GM12878 (cell line): Measurements from ENCODE around the gene NSMCE1. TPM values are rescaled to one million over a fixed set of nuclear protein-coding genes. Genes with fewer than 3 reads are reported as not detected.

ENCODE experiments used
- ATAC-seq: fragments of 200-7000 bp; cut with Tn5 transposase; 3 replicates; pipeline ENCODE4 v1.9.1; 2020; ENCODE audit warnings: mild to moderate bottlenecking, moderate library complexity
- BruUV-seq: library from RNA; stranded (reverse); fragments of 400-500 nt; replicated peaks from 2 replicates; lab custom pipeline; 2021; lab: Mats Ljungman, UMichigan
- CTCF ChIA-PET: fragments of 300-600 bp; sonication (Branson Sonifier 250); formaldehyde crosslinking; extraction: SDS; loops from one replicate; lab custom pipeline; 2021; ENCODE audit warnings: inconsistent platforms; lab: Yijun Ruan, JAX
- POLR2A ChIA-PET: fragments of 350-600 bp; formaldehyde crosslinking; extraction: SDS; loops from one replicate; lab custom pipeline; 2021; ENCODE audit warnings: inconsistent platforms; lab: Charles Lee
- RAD21 ChIA-PET: fragments of 300-600 bp; sonication (Branson Sonifier 250); formaldehyde crosslinking; loops from one replicate; lab custom pipeline; 2023; ENCODE audit warnings: antibody characterized with exemption; ENCODE audit not compliant: unreplicated experiment; lab: Charles Lee
- SMC1A ChIA-PET: fragments of 300-600 bp; sonication (Branson Sonifier 250); formaldehyde crosslinking; loops from one replicate; lab custom pipeline; 2023; ENCODE audit not compliant: unreplicated experiment, uncharacterized antibody; lab: Charles Lee
- DNase-seq: peaks from one replicate; pipeline ENCODE4 v3.0.0-alpha.2; 2011; ENCODE audit warnings: low read depth, low spot score
- FAIRE-seq: peaks from 3 replicates; lab custom pipeline; 2011; peaks lifted over from hg19 to GRCh38; lab: Jason Lieb, UNC
- H2AFZ ChIP-seq: 2 replicates; pipeline ENCODE4 v1.6.0; 2011; ENCODE audit warnings: low read depth, low read length, control low read depth; ENCODE audit not compliant: control insufficient read depth
- H3K27ac ChIP-seq: 2 replicates; pipeline ENCODE4 v1.5.1; 2011; ENCODE audit warnings: control low read depth; ENCODE audit not compliant: control insufficient read depth, insufficient read depth
- H3K27me3 ChIP-seq, 2 experiments: replicated peaks in 1 of 2; 2 replicates each; pipeline versions ENCODE4 v1.6.0 to v1.6.1; 2011; ENCODE audit warnings: low read length in 1 of 2; ENCODE audit not compliant: control insufficient read depth in 2 of 2, insufficient read depth in 2 of 2
- H3K36me3 ChIP-seq, 2 experiments: 2 replicates each; pipeline ENCODE4 v1.5.1; 2011; ENCODE audit warnings: low read length in 1 of 2; ENCODE audit not compliant: control insufficient read depth in 2 of 2, insufficient read depth in 2 of 2
- H3K4me1 ChIP-seq: 2 replicates; pipeline ENCODE4 v1.6.1; 2011; ENCODE audit warnings: mild to moderate bottlenecking, low read length, moderate library complexity, mixed read lengths; ENCODE audit not compliant: control insufficient read depth, insufficient read depth
- H3K4me2 ChIP-seq: 2 replicates; pipeline ENCODE4 v1.6.0; 2011; ENCODE audit warnings: control low read depth; ENCODE audit not compliant: control insufficient read depth, insufficient read depth
- H3K4me3 ChIP-seq: fragments of 200-600 bp; sonication (generic); 2 replicates; pipeline ENCODE4 v1.5.1; 2016
- H3K79me2 ChIP-seq: 2 replicates; pipeline ENCODE4 v1.6.0; 2011; ENCODE audit warnings: low read length; ENCODE audit not compliant: control insufficient read depth, insufficient read depth
- H3K9ac ChIP-seq: 2 replicates; pipeline ENCODE4 v1.8.0; 2011; ENCODE audit warnings: low read length, control low read depth, mixed read lengths; ENCODE audit not compliant: control insufficient read depth, insufficient read depth
- H3K9me3 ChIP-seq: replicated peaks from 3 replicates; pipeline ENCODE4 v1.5.1; 2011; ENCODE audit warnings: mild to moderate bottlenecking, low read length; ENCODE audit not compliant: control insufficient read depth, insufficient read depth
- H4K20me1 ChIP-seq: 2 replicates; pipeline ENCODE4 v1.6.0; 2011; ENCODE audit not compliant: control insufficient read depth, insufficient read depth
- BMI1 ChIP-seq: fragments of 450-650 bp; IDR thresholded peaks from 2 replicates; pipeline ENCODE4 v1.6.1; 2016; ENCODE audit warnings: mild to moderate bottlenecking, moderate library complexity, borderline replicate concordance
- CHD4 ChIP-seq: fragments of 200-600 bp; sonication (generic); IDR thresholded peaks from 2 replicates; pipeline ENCODE4 v1.6.1; 2016; ENCODE audit warnings: mild to moderate bottlenecking
- EED ChIP-seq: sonication (generic); IDR thresholded peaks from 2 replicates; pipeline ENCODE4 v1.6.1; 2016; ENCODE audit warnings: antibody characterized with exemption, low read depth
- HDGF ChIP-seq: fragments of 450-650 bp; IDR thresholded peaks from 2 replicates; pipeline ENCODE4 v1.6.1; 2016; ENCODE audit warnings: antibody characterized with exemption
- POLR2AphosphoS2 ChIP-seq: IDR thresholded peaks from 2 replicates; pipeline ENCODE4 v1.6.1; 2011; ENCODE audit warnings: low read depth, mild to moderate bottlenecking, low read length, improper control_type of control experiment, moderate library complexity
- RBBP5 ChIP-seq: fragments of 200-600 bp; sonication (generic); conservative IDR thresholded peaks from 2 replicates; pipeline ENCODE4 v1.6.1; 2016
- TCF3 ChIP-seq: IDR thresholded peaks from 2 replicates; pipeline ENCODE4 v1.6.1; 2012; ENCODE audit warnings: low read depth, mild to moderate bottlenecking, low read length, borderline replicate concordance; ENCODE audit not compliant: insufficient read depth
- TCF7 ChIP-seq: IDR thresholded peaks from 2 replicates; pipeline ENCODE4 v1.6.1; 2014; ENCODE audit warnings: antibody characterized with exemption, borderline replicate concordance
- ZBED1 ChIP-seq: IDR thresholded peaks from 2 replicates; pipeline ENCODE4 v1.6.1; 2016; ENCODE audit warnings: borderline replicate concordance
- ZNF217 ChIP-seq: fragments of 450-650 bp; IDR thresholded peaks from 2 replicates; pipeline ENCODE4 v1.6.1; 2017; ENCODE audit warnings: antibody characterized with exemption, mild to moderate bottlenecking
- ZZZ3 ChIP-seq: IDR thresholded peaks from 2 replicates; pipeline ENCODE4 v1.6.1; 2011; ENCODE audit warnings: low read depth; ENCODE audit not compliant: control insufficient read depth, insufficient read length
- WGBS: methylation state at CpG from one replicate; pipeline ENCODE4 v1.1.6; 2016; ENCODE audit warnings: low lambda C conversion rate; ENCODE audit not compliant: insufficient replicate concordance, insufficient coverage; ENCODE audit errors: missing lambda C conversion rate; 5-methylcytosine and 5-hydroxymethylcytosine counted together
- in situ Hi-C: fragments of 300-500 bp; cut with MboI; formaldehyde crosslinking; loops from 9 replicates; pipeline ENCODE4 v1.14.3; 2018; ENCODE audit warnings: mixed read lengths
- intact Hi-C: fragments of 100-400 bp; cut with micrococcal nuclease; formaldehyde crosslinking; loops from one replicate; pipeline ENCODE4 v1.14.2; 2022; ENCODE audit not compliant: unreplicated experiment
- polyA plus RNA-seq, 11 experiments: library from polyadenylated mRNA; depleted of rRNA in 4 of 11; unstranded in 6 of 11; stranded (reverse) in 5 of 11; fragments of >200 nt; fragmentation: Nextera tagmentation in 4 of 11; fragmentation: Illumina TruSeq in 1 of 11; extraction: Ambion mirVana in 4 of 11; extraction: Trizol in 1 of 11; gene quantifications; 1 replicate in 1 of 11; 2 replicates in 10 of 11; pipeline versions ENCODE4 v1.2.1 to v1.2.3, GENCODE V29; 2011 to 2016; ENCODE audit warnings: inconsistent platforms in 2 of 11, missing spikeins in 2 of 11, low read depth in 1 of 11
- total RNA-seq, 4 experiments: library from RNA; depleted of rRNA in 3 of 4; stranded (reverse); fragments of >200 nt in 3 of 4; fragmentation: Illumina TruSeq in 1 of 4; extraction: Trizol in 1 of 4; gene quantifications; 2 replicates each; pipeline versions ENCODE4 v1.2.1 to v1.2.3, GENCODE V29; 2013 to 2021
- TF ChIP-seq, protein P1 (sequence below): IDR thresholded peaks from 2 replicates; pipeline ENCODE4 v1.6.1; 2012; ENCODE audit warnings: low read depth, low read length, improper control_type of control experiment
- TF ChIP-seq, protein P2 (sequence below): IDR thresholded peaks from 2 replicates; pipeline ENCODE4 v1.6.1; 2012; ENCODE audit warnings: low read depth, low read length, improper control_type of control experiment

NSMCE1 gene
- total and polyA plus RNA-seq, 10 of the 15 experiments (the other 5 are each of a cell fraction or from before 2014, with no cell fraction given): 54.0 to 214 (median 71.4) TPM

DNA sequence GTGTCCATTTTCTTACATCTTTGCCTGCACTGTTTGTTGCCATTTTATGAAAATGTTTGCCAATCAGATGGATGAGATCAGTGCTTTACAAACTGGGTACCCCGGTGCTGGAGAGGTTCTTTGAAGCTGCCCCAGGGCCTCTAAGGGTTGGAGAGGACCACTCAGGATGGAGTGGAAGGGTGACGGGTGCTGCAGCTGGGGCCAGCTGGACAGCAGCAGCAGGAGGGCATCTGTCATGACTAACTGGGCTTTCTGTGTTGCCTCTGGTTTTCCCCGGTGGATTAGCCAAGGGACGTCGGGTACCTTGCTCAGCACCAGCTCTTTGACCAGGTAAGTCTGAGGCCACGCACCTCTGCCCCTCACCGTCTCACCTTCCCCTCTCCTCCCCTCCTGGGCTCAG is 52.9 kb downstream of the NSMCE1 start:
- no peak overlapping the region for H2AFZ ChIP-seq
- H3K4me2 ChIP-seq: no peak overlapping the region
- H4K20me1 ChIP-seq: no peaks in the 10 kb centered on the region
- RAD21 ChIA-PET: no interaction called here
- no peaks in the 10 kb centered on the region for H3K79me2 ChIP-seq
- in situ Hi-C loops: no loop called here
- no peaks in the 10 kb centered on the region; a peak in 3 of 4 replicates for H3K36me3 ChIP-seq
- BruUV-seq: no TSS peak
- H3K27me3 ChIP-seq: no peaks in the 10 kb centered on the region
- ATAC-seq (no peak), DNase-seq (no peak), FAIRE-seq (no peak)
- H3K4me3 ChIP-seq: no peak overlapping the region
- CTCF ChIA-PET: interaction anchor here (1.6 kb wide), 1 partner anchor 37 kb away, joined by 3 read pairs; no protein-coding TSS in a partner anchor
- intact Hi-C loops: no loop called here
- SMC1A ChIA-PET: no interaction called here
- POLR2A ChIA-PET: no interaction called here
- no peaks in the 10 kb centered on the region for H3K9me3 ChIP-seq
- no peak for TF ChIP-seq RBBP5
- TF ChIP-seq TCF3: no peak
- TF ChIP-seq CHD4: no peak
- TF ChIP-seq, protein P1, sequence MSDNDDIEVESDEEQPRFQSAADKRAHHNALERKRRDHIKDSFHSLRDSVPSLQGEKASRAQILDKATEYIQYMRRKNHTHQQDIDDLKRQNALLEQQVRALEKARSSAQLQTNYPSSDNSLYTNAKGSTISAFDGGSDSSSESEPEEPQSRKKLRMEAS: no peak
- TF ChIP-seq HDGF: no peak
- no peak overlapping the region for H3K27ac ChIP-seq
- H3K4me1 ChIP-seq: no peaks in the 10 kb centered on the region
- WGBS: over 99% methylated on average over 7 of the region's 7 CpGs
- no peak overlapping the region for H3K9ac ChIP-seq

DNA sequence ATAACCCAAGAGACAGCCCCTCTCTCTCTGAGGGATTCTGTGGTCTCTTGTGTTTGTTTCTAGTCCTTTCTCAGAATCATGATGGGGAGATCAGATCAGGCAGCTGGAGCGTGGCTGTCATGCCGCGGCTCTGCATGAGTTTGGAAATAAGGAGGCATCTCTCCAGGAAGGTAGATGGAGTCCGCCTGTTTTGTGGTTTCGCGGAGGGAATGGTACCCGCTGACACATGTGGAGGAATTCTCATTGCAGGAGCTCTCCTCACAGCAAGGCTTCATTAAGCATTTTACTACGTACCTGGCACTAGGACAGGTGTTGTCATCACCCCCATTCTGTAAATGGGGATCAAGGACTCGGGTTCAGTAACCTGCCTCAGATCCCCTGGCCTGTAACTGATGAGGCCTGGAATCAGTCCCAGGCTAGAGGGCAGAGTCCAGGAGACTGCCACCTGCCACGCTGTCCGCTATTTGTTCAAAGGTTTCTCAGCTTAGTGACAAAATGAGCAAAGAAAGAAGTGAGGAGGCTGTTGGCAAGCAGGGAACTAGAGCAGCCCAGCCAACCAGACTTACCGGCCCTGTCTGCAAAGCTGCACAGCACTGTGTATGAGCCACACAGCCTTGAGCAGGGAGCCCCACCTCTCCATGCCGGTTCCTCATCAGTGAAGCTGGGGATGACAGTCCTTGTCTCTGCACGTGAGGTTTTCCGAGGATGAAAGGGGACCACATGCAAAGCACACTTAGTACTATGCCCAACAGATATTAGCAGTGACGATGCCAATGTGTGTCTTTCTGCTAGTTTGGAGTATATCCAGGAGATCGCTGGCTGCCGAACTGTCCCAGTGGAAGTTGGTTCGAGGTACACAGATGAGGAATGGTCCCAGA is 54.2 kb downstream of the NSMCE1 start:
- intact Hi-C loops (no loop called here), in situ Hi-C loops (no loop called here)
- POLR2A ChIA-PET: no interaction called here
- WGBS: 97% methylated on average over 19 of the region's 19 CpGs
- Histone ChIP-seq H3K36me3 (peaks cover 0 to 5% of the 10 kb centered on the region in 2 experiments; a peak in 3 of 4 replicates), H3K79me2 (no peaks in the 10 kb centered on the region), H3K4me2 (no peak overlapping the region), H3K4me1 (no peaks in the 10 kb centered on the region), H3K27ac (no peak overlapping the region), H3K27me3 (no peaks in the 10 kb centered on the region), H3K9me3 (no peaks in the 10 kb centered on the region), H3K9ac (no peak overlapping the region), H4K20me1 (no peaks in the 10 kb centered on the region), H3K4me3 (no peak overlapping the region), H2AFZ (no peak overlapping the region)
- no peak for FAIRE-seq
- no peak for DNase-seq
- SMC1A ChIA-PET: interaction anchor here (0.9 to 1.3 kb wide), 2 partner anchors 22 to 154 kb away, joined by 3 read pairs; no protein-coding TSS in a partner anchor
- no peak for ATAC-seq
- CTCF ChIA-PET: interaction anchor here (1.6 kb wide), 1 partner anchor 35 kb away, joined by 3 read pairs; no protein-coding TSS in a partner anchor
- BruUV-seq: no TSS peak
- RAD21 ChIA-PET: no interaction called here
- TF ChIP-seq EED (no peak), ZBED1 (no peak), ZZZ3 (no peak), POLR2AphosphoS2 (no peak), TCF7 (no peak), ZNF217 (no peak), TCF3 (no peak), BMI1 (no peak)
- TF ChIP-seq, protein P2, sequence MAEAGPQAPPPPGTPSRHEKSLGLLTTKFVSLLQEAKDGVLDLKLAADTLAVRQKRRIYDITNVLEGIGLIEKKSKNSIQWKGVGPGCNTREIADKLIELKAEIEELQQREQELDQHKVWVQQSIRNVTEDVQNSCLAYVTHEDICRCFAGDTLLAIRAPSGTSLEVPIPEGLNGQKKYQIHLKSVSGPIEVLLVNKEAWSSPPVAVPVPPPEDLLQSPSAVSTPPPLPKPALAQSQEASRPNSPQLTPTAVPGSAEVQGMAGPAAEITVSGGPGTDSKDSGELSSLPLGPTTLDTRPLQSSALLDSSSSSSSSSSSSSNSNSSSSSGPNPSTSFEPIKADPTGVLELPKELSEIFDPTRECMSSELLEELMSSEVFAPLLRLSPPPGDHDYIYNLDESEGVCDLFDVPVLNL: no peak
